Hepatocyte (in vitro differentiated cells): ENCODE data around the gene PIK3R5. TPM values are rescaled to one million over a fixed set of nuclear protein-coding genes. Genes with fewer than 3 reads are reported as not detected.

Source experiments
- DNase-seq: peaks from one replicate; pipeline ENCODE4 v3.0.0-alpha.2; 2016; ENCODE audit warnings: low spot score
- H2AFZ ChIP-seq: fragments of 200-600 bp; sonication (generic); 2 replicates; pipeline ENCODE4 v1.6.0; 2016; ENCODE audit warnings: antibody characterized with exemption, mild to moderate bottlenecking
- H3K27ac ChIP-seq: fragments of 200-600 bp; sonication (generic); 2 replicates; pipeline ENCODE4 v1.5.1; 2016; ENCODE audit warnings: mild to moderate bottlenecking
- H3K27me3 ChIP-seq: fragments of 200-600 bp; sonication (generic); 2 replicates; pipeline ENCODE4 v1.6.1; 2016
- H3K36me3 ChIP-seq: fragments of 200-600 bp; sonication (generic); replicated peaks from 2 replicates; pipeline ENCODE4 v1.5.1; 2016; ENCODE audit warnings: low read depth; ENCODE audit not compliant: insufficient read depth
- H3K4me1 ChIP-seq: fragments of 200-600 bp; sonication (generic); 2 replicates; pipeline ENCODE4 v1.5.1; 2016; ENCODE audit warnings: mild to moderate bottlenecking, moderate library complexity; ENCODE audit not compliant: insufficient read depth
- H3K4me2 ChIP-seq: fragments of 200-600 bp; sonication (generic); 2 replicates; pipeline ENCODE4 v1.6.0; 2016
- H3K4me3 ChIP-seq: fragments of 200-600 bp; sonication (generic); 2 replicates; pipeline ENCODE4 v1.5.1; 2016; ENCODE audit warnings: mild to moderate bottlenecking
- H3K79me2 ChIP-seq: fragments of 200-600 bp; sonication (generic); 2 replicates; pipeline ENCODE4 v1.6.0; 2017; ENCODE audit warnings: mild to moderate bottlenecking
- H3K9me2 ChIP-seq: fragments of 200-600 bp; sonication (generic); replicated peaks from 2 replicates; pipeline ENCODE4 v1.6.0; 2017; ENCODE audit warnings: mild to moderate bottlenecking; ENCODE audit not compliant: insufficient read depth
- H3K9me3 ChIP-seq: fragments of 200-600 bp; sonication (generic); 2 replicates; pipeline ENCODE4 v1.5.1; 2016; ENCODE audit warnings: low read depth, mild to moderate bottlenecking
- H4K20me1 ChIP-seq: fragments of 200-600 bp; sonication (generic); 2 replicates; pipeline ENCODE4 v1.6.0; 2016; ENCODE audit warnings: mild to moderate bottlenecking; ENCODE audit not compliant: insufficient read depth, poor library complexity, severe bottlenecking
- EZH2 ChIP-seq: fragments of 200-600 bp; sonication (generic); IDR thresholded peaks from 2 replicates; pipeline ENCODE4 v1.6.1; 2016; ENCODE audit warnings: antibody characterized with exemption, mild to moderate bottlenecking, borderline replicate concordance
- EZH2phosphoT487 ChIP-seq: fragments of 200-600 bp; sonication (generic); IDR thresholded peaks from one replicate; pipeline ENCODE4 v1.6.1; 2018; ENCODE audit warnings: antibody characterized with exemption, mild to moderate bottlenecking, low read depth, moderate library complexity; ENCODE audit not compliant: unreplicated experiment, severe bottlenecking
- WGBS: methylation state at CpG from one replicate; pipeline ENCODE4 v1.1.6; 2016; ENCODE audit warnings: low lambda C conversion rate; ENCODE audit errors: missing lambda C conversion rate; 5-methylcytosine and 5-hydroxymethylcytosine counted together
- polyA plus RNA-seq: library from polyadenylated mRNA; unstranded; fragments of >200 nt; fragmentation: Nextera tagmentation; extraction: Ambion mirVana; gene quantifications from 2 replicates; pipeline ENCODE4 v1.2.1, GENCODE V29; 2016
- total RNA-seq: library from RNA; depleted of rRNA; stranded (reverse); fragments of >200 nt; gene quantifications from 2 replicates; pipeline ENCODE4 v1.2.3, GENCODE V29; 2014
- TF ChIP-seq, protein P1 (sequence below): fragments of 200-600 bp; sonication (generic); IDR thresholded peaks from 2 replicates; pipeline ENCODE4 v1.5.1; 2016; ENCODE audit warnings: antibody characterized with exemption, mild to moderate bottlenecking; ENCODE audit not compliant: poor library complexity

PIK3R5 gene
- total and polyA plus RNA-seq, 2 experiments from 2014 or later: 2.6 TPM; not detected in 1

DNA sequence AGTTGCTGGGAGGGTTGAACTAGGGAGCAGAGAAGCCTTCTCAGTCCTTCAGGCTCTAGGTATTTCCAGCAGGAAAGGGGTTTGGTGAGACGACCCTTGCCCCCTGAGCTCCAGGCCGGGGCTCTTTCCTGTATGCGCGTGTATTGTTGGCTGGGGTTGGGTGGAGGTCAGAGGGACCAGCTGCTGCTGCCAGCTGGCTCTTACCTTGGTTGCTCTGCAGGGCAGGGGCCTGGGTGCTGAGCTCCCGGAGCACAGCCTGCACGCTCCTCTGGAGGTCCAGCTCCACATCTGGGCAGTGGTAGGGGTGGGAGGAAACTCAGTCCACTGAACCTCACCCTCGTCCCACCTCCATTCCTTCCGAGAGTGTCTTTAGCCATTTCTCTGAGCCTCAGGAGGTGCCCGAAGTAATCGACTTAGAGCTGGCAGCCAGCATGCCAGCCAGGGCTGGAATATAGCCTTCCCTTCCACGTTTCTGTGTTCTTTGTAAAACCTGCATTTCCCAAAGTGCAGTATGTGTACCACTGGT lies 126.0 kb downstream of the PIK3R5 start:
- no peak for TF ChIP-seq EZH2phosphoT487
- TF ChIP-seq EZH2: no peak
- TF ChIP-seq, protein P1, sequence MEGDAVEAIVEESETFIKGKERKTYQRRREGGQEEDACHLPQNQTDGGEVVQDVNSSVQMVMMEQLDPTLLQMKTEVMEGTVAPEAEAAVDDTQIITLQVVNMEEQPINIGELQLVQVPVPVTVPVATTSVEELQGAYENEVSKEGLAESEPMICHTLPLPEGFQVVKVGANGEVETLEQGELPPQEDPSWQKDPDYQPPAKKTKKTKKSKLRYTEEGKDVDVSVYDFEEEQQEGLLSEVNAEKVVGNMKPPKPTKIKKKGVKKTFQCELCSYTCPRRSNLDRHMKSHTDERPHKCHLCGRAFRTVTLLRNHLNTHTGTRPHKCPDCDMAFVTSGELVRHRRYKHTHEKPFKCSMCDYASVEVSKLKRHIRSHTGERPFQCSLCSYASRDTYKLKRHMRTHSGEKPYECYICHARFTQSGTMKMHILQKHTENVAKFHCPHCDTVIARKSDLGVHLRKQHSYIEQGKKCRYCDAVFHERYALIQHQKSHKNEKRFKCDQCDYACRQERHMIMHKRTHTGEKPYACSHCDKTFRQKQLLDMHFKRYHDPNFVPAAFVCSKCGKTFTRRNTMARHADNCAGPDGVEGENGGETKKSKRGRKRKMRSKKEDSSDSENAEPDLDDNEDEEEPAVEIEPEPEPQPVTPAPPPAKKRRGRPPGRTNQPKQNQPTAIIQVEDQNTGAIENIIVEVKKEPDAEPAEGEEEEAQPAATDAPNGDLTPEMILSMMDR: no peak
- Histone ChIP-seq H3K36me3 (no peaks in the 10 kb centered on the region), H3K9me3 (no peaks in the 10 kb centered on the region), H3K27me3 (no peaks in the 10 kb centered on the region), H3K9me2 (no peaks in the 10 kb centered on the region), H3K4me1 (no peaks in the 10 kb centered on the region), H4K20me1 (no peaks in the 10 kb centered on the region), H3K27ac (no peak overlapping the region), H2AFZ (no peak overlapping the region), H3K4me2 (no peak overlapping the region), H3K79me2 (no peaks in the 10 kb centered on the region), H3K4me3 (no peak overlapping the region)
- no peak for DNase-seq
- WGBS: 71% methylated on average over 11 of the region's 11 CpGs

GRCh38 chr17:8838551-8839095 lies 126.9 kb downstream of the PIK3R5 start:
- no peak overlapping the region for H3K27ac ChIP-seq
- H3K9me3 ChIP-seq: no peaks in the 10 kb centered on the region
- H3K36me3 ChIP-seq: no peaks in the 10 kb centered on the region
- 98% methylated on average over 12 of the region's 12 CpGs for WGBS
- no peaks in the 10 kb centered on the region for H3K9me2 ChIP-seq
- no peaks in the 10 kb centered on the region for H4K20me1 ChIP-seq
- no peak for DNase-seq
- no peaks in the 10 kb centered on the region for H3K4me1 ChIP-seq
- H3K4me3 ChIP-seq: no peak overlapping the region
- H3K4me2 ChIP-seq: no peak overlapping the region
- no peaks in the 10 kb centered on the region for H3K79me2 ChIP-seq
- TF ChIP-seq EZH2phosphoT487 (no peak), EZH2 (no peak)
- TF ChIP-seq, protein P1: no peak
- no peak overlapping the region for H2AFZ ChIP-seq
- no peaks in the 10 kb centered on the region for H3K27me3 ChIP-seq

GRCh38 chr17:8837563-8838075 lies 127.9 kb downstream of the PIK3R5 start:
- DNase-seq: no peak
- Histone ChIP-seq H4K20me1 (no peaks in the 10 kb centered on the region), H3K9me2 (no peaks in the 10 kb centered on the region), H3K27me3 (no peaks in the 10 kb centered on the region), H3K4me3 (no peak overlapping the region), H3K79me2 (no peaks in the 10 kb centered on the region), H3K9me3 (no peaks in the 10 kb centered on the region), H3K36me3 (no peaks in the 10 kb centered on the region), H3K27ac (no peak overlapping the region), H3K4me1 (no peaks in the 10 kb centered on the region), H3K4me2 (no peak overlapping the region), H2AFZ (no peak overlapping the region)
- TF ChIP-seq, protein P1: no peak
- TF ChIP-seq EZH2phosphoT487: no peak
- no peak for TF ChIP-seq EZH2
- 74% methylated on average over 8 of the region's 8 CpGs for WGBS
